Lung (tissue), 12 donors: ENCODE data around the gene MAN1B1. TPM values are rescaled to one million over a fixed set of nuclear protein-coding genes. Genes with fewer than 3 reads are reported as not detected.

Experiments used
- ATAC-seq: fragments of 200-7000 bp; cut with Tn5 transposase; one replicate; pipeline ENCODE4 v1.9.1; 2020; ENCODE audit warnings: moderate number of reproducible peaks; ENCODE audit not compliant: insufficient read depth, low FRiP score
- DNase-seq, 3 donors: peaks; one replicate each; pipeline ENCODE4 v3.0.0-alpha.2; 2013 to 2017
- H3K27ac ChIP-seq, 2 donors: one replicate each; pipeline ENCODE4 v1.5.1; 2013; ENCODE audit warnings: mild to moderate bottlenecking in 2 of 2, moderate library complexity in 2 of 2, control low read depth in 1 of 2, inconsistent platforms in 1 of 2, low read depth in 1 of 2, low read length in 1 of 2
- H3K27me3 ChIP-seq, 3 donors: one replicate each; pipeline ENCODE4 v1.5.1; 2013; ENCODE audit warnings: low read length in 2 of 3; ENCODE audit not compliant: control insufficient read depth in 3 of 3, insufficient read depth in 3 of 3
- H3K36me3 ChIP-seq, 4 donors: one replicate each; pipeline ENCODE4 v1.5.1; 2013; ENCODE audit warnings: low read length in 4 of 4, mild to moderate bottlenecking in 1 of 4, moderate library complexity in 1 of 4; ENCODE audit not compliant: control insufficient read depth in 4 of 4, insufficient read depth in 4 of 4
- H3K4me1 ChIP-seq, 5 donors: one replicate each; pipeline ENCODE4 v1.5.1; 2013; ENCODE audit warnings: low read length in 5 of 5, mild to moderate bottlenecking in 2 of 5, moderate library complexity in 1 of 5; ENCODE audit not compliant: control insufficient read depth in 5 of 5, insufficient read depth in 5 of 5
- H3K4me3 ChIP-seq: one replicate; pipeline ENCODE4 v1.5.1; 2013; ENCODE audit warnings: mild to moderate bottlenecking, control low read depth, moderate library complexity
- H3K9ac ChIP-seq, 2 donors: one replicate each; pipeline ENCODE4 v1.5.1; 2013; ENCODE audit warnings: low read length in 2 of 2, control low read depth in 1 of 2; ENCODE audit not compliant: insufficient read depth in 1 of 2
- H3K9me3 ChIP-seq, 4 donors: one replicate each; pipeline ENCODE4 v1.5.1; 2013; ENCODE audit warnings: low read length in 3 of 4, mild to moderate bottlenecking in 1 of 4, moderate library complexity in 1 of 4; ENCODE audit not compliant: control insufficient read depth in 4 of 4, insufficient read depth in 3 of 4
- CTCF ChIP-seq: IDR thresholded peaks from 2 replicates; pipeline ENCODE4 v1.5.1; 2012; ENCODE audit warnings: mild to moderate bottlenecking; ENCODE audit errors: control extremely low read depth, extremely low read depth
- WGBS, 2 donors: extraction: QIAGEN DNeasy Blood & Tissue Kit; methylation state at CpG; one replicate each; pipeline ENCODE4 v1.1.7; 2013; 5-methylcytosine and 5-hydroxymethylcytosine counted together
- polyA plus RNA-seq, 2 donors: library from polyadenylated mRNA; stranded (reverse); fragments of 200-250 nt; gene quantifications; one replicate each; pipeline ENCODE4 v1.2.1, GENCODE V29; 2013
- total RNA-seq, 2 donors: library from RNA; depleted of rRNA in 1 of 2; stranded (reverse); fragments of >200 nt in 1 of 2; gene quantifications; one replicate each; pipeline ENCODE4 v1.2.1, GENCODE V29; 2014 to 2021
- donor health status: control.
- donor health status: control.
- donor health status: Bipolar disorder and iron deficiency.
- donor health status: healthy.
- donor health status: DM: yes; HTN: yes; CAD: no.

MAN1B1 gene
- total and polyA plus RNA-seq, 4 donors: 40.3 to 70.9 (median 56.8) TPM

GRCh38 chr9:137138722-137139467 is 52.1 kb downstream of the MAN1B1 start, which contains the start of gene GRIN1:
TSS of gene GRIN1 (plus strand) at chr9:137139154. CDS start at chr9:137139487, 333 bp downstream.
- H3K4me1 ChIP-seq: peaks cover 0 to 3% (median 0%) of the 10 kb centered on the region in 5 donors
- H3K4me3 ChIP-seq: no peak within 1 kb of the TSS
- no peak for TF ChIP-seq CTCF
- 7 to 12% methylated on average over 59 to 104 of the region's 104 CpGs for WGBS, 2 donors
- ATAC-seq: no peak
- peaks cover 20 to 53% (median 29%) of the 10 kb centered on the region in 3 donors for H3K27me3 ChIP-seq
- no peak within 1 kb of the TSS for H3K9ac ChIP-seq
- no peak within 1 kb of the TSS for H3K27ac ChIP-seq
- no peaks in the 10 kb centered on the region for H3K36me3 ChIP-seq
- H3K9me3 ChIP-seq: peaks cover 0 to 7% (median 0%) of the 10 kb centered on the region in 4 donors
- DNase-seq: peak; percentile 48 to 61 (median 55)

GRCh38 chr9:137139468-137140150 is 52.8 kb downstream of the MAN1B1 start:
- no peak for ATAC-seq
- Histone ChIP-seq H3K9ac (no peak overlapping the region), H3K27ac (no peak overlapping the region), H3K4me3 (no peak overlapping the region), H3K36me3 (no peaks in the 10 kb centered on the region), H3K4me1 (peaks cover 0 to 3% (median 0%) of the 10 kb centered on the region in 5 donors), H3K27me3 (peaks cover 20 to 49% (median 29%) of the 10 kb centered on the region in 3 donors), H3K9me3 (peaks cover 0 to 7% (median 0%) of the 10 kb centered on the region in 4 donors)
- WGBS, 2 donors: 31 to 38% methylated on average over 32 to 37 of the region's 37 CpGs
- no peak for TF ChIP-seq CTCF
- DNase-seq: no peak

- WGBS, 2 donors: 57 to 69% methylated on average over 26 of the region's 26 CpGs
- no peak overlapping the region for H3K4me3 ChIP-seq
- H3K36me3 ChIP-seq: no peaks in the 10 kb centered on the region
- H3K9me3 ChIP-seq: peaks cover 0 to 7% (median 0%) of the 10 kb centered on the region in 4 donors
- no peak overlapping the region for H3K9ac ChIP-seq
- ATAC-seq (no peak), DNase-seq (no peak)
- TF ChIP-seq CTCF: no peak
- no peak overlapping the region for H3K27ac ChIP-seq
- H3K4me1 ChIP-seq: peaks cover 0 to 3% (median 0%) of the 10 kb centered on the region in 5 donors
- peaks cover 20 to 49% (median 29%) of the 10 kb centered on the region in 3 donors for H3K27me3 ChIP-seq
Measured at GRCh38 chr9:137140151-137141012, 53.6 kb downstream of the MAN1B1 start.
